ENCODE measurements around the gene DUSP1. TPM values are rescaled to one million over a fixed set of nuclear protein-coding genes. Genes with fewer than 3 reads are reported as not detected.

The DUSP1 gene
- total and polyA plus RNA-seq, 10 of the 15 experiments (the other 5 are each of a cell fraction or from before 2014, with no cell fraction given) = 1.4 to 6.2 (median 3.9) TPM

- TF ChIP-seq PRDM15 (CRISPR knock-in tag; IDR thresholded peaks at IDR 0.05) (no peak), STAT3 (IDR thresholded peaks at IDR 0.05; ENCODE audit: low read depth, low read length) (no peak), NFYB (IDR thresholded peaks at IDR 0.05; ENCODE audit: insufficient read depth, low read depth, low read length) (no peak), NR2F1 (conservative IDR thresholded peaks at IDR 0.05) (no peak), SKIL (IDR thresholded peaks at IDR 0.05; ENCODE audit: low read depth, poor library complexity, severe bottlenecking) (no peak), BMI1 (IDR thresholded peaks at IDR 0.05; ENCODE audit: borderline replicate concordance) (no peak), TBL1XR1 (IDR thresholded peaks at IDR 0.05; ENCODE audit: low read depth, low read length) (no peak), ZBTB11 (CRISPR knock-in tag; IDR thresholded peaks at IDR 0.05) (no peak), NFYA (IDR thresholded peaks at IDR 0.05; ENCODE audit: borderline replicate concordance, low read depth, low read length) (no peak)
Observed at GRCh38 chr5:172795318-172795977, 24.5 kb upstream of the DUSP1 start (continued).

All from GM12878 (cell line).